ENCODE data around the gene ZNF385A. TPM values are rescaled to one million over a fixed set of nuclear protein-coding genes. Genes with fewer than 3 reads are reported as not detected.
A peak's percentile ranks its signal among the peaks of the same experiment; 100 is the strongest.

Gene ZNF385A
- total RNA-seq, 4 donors from 2014 or later, result 24.2 to 38.9 (median 29.3) TPM

DNA sequence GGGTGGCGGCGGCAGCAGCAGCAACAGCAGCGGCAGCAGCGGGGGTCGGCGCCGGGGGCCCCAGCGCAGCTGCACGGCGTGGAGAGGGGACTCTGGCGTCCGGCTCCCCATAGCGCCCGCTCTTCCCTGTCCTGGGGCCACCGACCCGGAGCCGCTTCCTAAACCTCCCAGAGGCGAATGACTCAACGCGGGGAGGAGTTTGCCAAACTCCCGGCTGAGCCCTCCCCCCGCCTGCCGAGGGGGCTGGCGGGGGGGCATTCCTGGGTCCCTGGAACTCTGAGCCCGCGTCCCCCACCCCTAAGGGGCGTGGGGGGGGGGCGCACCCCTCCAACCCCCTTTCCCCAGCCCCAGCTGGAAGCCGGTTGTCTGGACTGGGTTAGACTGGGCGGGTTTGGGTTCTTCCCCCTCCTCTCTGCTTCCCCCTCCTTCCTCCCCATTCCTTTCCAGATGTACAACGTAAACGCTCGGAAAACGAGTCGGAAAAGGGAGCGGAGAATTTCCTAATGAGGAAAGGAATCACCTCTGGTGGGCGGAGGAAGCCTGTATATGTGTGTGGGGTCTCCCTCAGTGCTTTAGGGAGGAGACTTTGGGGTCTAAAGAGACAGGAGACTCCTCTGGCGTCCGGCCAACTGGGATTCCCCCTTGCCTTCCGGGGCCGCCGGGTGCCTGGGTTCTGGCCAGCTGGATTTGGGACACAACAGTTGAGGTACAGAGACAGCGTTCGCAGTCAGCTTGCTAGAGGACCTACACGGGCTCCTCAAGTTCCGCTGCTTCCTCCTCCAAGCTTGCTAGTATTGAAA, 34.8 kb upstream of the ZNF385A start, which contains the start of gene ITGA5:
ITGA5 (minus strand) TSS at position 179 of the 800 bp plus-strand sequence; CDS start at position 111, 68 bp downstream.
- peaks cover 6 to 25% of the 10 kb centered on the region in 2 donors for H3K4me1 ChIP-seq

DNA sequence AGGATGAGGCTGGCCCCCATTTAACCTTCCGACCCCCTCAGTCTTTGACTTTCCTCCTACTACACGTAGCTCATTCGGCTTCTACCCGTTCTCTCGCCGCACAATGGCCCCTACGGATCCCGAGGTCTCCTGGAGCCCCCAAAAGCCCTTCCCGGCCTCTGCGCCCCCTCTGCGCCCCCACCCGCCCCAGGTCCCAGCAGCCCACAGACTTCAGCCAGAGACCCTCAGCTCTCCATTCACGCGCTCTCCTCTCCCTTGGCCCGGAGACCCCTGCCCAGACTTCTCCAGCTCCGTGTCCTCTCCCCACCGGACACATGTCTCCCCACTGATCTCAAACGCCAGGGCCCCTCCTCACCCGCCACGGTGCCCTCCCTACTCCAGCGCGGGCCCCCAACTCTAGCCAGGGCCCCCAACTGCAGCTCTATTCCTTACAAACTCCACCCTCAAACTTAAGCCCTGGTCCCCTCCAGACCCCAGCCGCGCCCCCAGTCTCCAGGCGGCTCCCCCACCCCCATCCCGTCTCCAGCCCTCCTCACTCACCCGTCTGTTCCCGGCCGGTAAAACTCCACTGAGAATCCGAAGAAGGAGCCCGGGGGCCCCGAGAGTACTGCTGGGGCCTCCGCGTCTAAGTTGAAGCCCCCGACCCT, 34.0 kb upstream of the ZNF385A start:
- peak overlapping the region; percentile 77 to 88 (median 87) for H3K4me3 ChIP-seq (replicated peaks in 1 of 3)
- no peaks in the 10 kb centered on the region for H3K27me3 ChIP-seq
- DNase-seq, result no peak
- intact Hi-C loops (cut with DNase I), result no loop called here
- H3K36me3 ChIP-seq, result no peaks in the 10 kb centered on the region
- H3K4me1 ChIP-seq, result peaks cover 6 to 32% of the 10 kb centered on the region in 2 donors
- peak overlapping the region; percentile 58 to 89 (median 84) for H3K27ac ChIP-seq
- 2 to 3% methylated on average over 32 to 33 of the region's 35 CpGs for WGBS, 2 donors
- TF ChIP-seq, protein P1, sequence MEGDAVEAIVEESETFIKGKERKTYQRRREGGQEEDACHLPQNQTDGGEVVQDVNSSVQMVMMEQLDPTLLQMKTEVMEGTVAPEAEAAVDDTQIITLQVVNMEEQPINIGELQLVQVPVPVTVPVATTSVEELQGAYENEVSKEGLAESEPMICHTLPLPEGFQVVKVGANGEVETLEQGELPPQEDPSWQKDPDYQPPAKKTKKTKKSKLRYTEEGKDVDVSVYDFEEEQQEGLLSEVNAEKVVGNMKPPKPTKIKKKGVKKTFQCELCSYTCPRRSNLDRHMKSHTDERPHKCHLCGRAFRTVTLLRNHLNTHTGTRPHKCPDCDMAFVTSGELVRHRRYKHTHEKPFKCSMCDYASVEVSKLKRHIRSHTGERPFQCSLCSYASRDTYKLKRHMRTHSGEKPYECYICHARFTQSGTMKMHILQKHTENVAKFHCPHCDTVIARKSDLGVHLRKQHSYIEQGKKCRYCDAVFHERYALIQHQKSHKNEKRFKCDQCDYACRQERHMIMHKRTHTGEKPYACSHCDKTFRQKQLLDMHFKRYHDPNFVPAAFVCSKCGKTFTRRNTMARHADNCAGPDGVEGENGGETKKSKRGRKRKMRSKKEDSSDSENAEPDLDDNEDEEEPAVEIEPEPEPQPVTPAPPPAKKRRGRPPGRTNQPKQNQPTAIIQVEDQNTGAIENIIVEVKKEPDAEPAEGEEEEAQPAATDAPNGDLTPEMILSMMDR (IDR thresholded peaks at IDR 0.05), result no peak
- TF ChIP-seq POLR2A (IDR thresholded peaks at IDR 0.05), result no peak
- no peaks in the 10 kb centered on the region for H3K9me3 ChIP-seq

More for the DNA sequence above, 34.8 kb upstream of the ZNF385A start, which contains the start of gene ITGA5:
- Histone ChIP-seq H3K27me3 (no peaks in the 10 kb centered on the region), H3K4me3 (replicated peaks in 1 of 3) (peak within 1 kb of the TSS; percentile 77 to 88 (median 87)), H3K36me3 (no peaks in the 10 kb centered on the region), H3K9me3 (no peaks in the 10 kb centered on the region), H3K27ac (peak within 1 kb of the TSS; percentile 58 to 89 (median 84))
- intact Hi-C loops (cut with DNase I), result no loop called here
- peak; percentile 22 to 82 for TF ChIP-seq POLR2A (IDR thresholded peaks at IDR 0.05)
- TF ChIP-seq, protein P1 (IDR thresholded peaks at IDR 0.05), result no peak
- 1 to 2% methylated on average over 15 to 22 of the region's 46 CpGs for WGBS, 2 donors
- DNase-seq, result peak; percentile 74 to 83

DNA sequence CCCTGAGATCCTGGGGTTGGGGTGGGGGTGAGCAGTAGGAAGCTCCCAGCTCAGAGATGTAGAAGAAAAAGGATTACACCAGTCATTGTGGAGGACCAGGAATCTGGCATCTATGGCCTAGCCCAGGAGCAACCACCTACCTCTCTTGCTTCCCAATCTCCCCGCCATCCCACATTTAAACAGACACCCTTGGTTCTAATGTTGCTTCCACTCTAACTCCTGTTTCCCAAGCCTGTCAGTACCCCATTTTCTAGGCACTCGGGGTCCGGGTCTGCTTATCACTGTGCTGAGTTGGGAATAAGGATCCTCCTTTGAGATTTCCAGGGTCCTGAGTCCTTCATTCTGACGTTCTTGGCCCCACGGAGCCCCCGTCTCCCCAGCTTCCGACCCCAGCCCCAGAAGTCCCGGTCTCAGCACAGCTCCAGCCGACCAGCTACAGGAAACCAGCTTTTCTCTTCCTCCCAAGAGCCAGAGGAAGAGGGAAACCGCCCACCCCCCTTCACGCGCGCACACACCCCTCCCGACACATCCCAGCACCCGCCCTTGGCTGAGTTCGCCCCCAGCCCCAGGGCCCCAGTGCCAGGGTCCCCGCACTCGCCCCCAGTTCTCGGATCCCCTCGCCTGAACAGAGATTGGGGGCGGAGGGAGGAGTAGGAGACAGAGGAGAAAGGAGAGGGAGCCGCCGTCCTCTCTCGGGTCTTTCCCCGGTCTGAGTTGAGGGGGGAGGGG, 33.3 kb upstream of the ZNF385A start:
- Histone ChIP-seq H3K4me1 (peaks cover 6 to 39% of the 10 kb centered on the region in 2 donors), H3K4me3 (replicated peaks in 1 of 3) (peak overlapping the region in 2 of 3 donors; percentile 77 to 87), H3K27ac (peak overlapping the region; percentile 58 to 89 (median 84)), H3K9me3 (no peaks in the 10 kb centered on the region), H3K27me3 (no peaks in the 10 kb centered on the region), H3K36me3 (no peaks in the 10 kb centered on the region)
- intact Hi-C loops (cut with DNase I), result no loop called here
- no peak for TF ChIP-seq POLR2A (IDR thresholded peaks at IDR 0.05)
- TF ChIP-seq, protein P1 (IDR thresholded peaks at IDR 0.05), result no peak
- 21 to 28% methylated on average over 21 to 23 of the region's 25 CpGs for WGBS, 2 donors
- no peak for DNase-seq

DNA sequence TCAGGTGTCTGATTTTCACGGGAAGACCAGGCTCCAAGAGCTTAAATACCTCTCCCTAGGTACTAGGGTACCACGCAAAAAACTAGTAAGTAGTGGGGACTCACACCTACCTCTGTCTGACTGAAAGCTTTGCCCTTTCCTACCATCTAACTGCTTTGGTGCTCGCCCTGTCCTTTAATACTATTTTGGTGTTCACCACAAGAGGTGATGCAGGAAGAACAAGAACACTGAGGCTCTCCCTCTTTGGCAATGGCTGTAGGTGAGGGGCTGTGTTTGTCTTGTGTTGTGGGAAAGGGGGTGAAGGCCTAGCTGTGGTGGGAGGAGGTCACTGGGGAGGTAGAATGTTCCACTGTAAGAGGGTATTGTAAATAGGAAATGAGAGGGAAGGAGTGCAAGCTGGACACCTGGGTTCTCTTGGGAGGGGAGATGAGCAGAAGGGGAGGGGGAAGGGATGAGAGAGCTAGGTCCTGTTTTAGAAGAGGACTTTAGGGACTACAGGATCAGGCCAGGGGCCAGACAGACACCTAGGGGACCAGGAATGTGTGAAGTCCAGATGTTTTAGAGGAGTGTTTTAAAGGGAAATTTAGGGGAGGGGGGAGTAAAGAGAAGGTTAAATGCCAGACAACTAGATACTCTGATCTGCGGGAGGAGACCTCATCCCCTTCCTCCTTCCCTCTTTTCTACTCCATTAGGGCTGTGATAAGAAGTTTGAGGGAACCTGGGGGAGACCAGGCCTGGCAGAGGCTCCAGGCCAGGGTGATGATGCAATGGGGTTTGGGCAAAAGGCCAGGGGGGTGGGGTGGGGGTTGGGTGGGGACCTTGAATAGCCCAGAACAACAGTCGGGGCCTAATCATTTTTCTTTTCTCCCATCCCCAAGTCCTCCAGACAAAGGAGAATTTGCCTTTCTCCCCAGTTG, 32.4 kb upstream of the ZNF385A start:
- intact Hi-C loops (cut with DNase I), result no loop called here
- peaks cover 6 to 48% of the 10 kb centered on the region in 2 donors for H3K4me1 ChIP-seq
- no peaks in the 10 kb centered on the region for H3K27me3 ChIP-seq
- WGBS, 2 donors, result 63 to 68% methylated on average over 5 of the region's 5 CpGs
- H3K27ac ChIP-seq, result peak overlapping the region in 2 of 3 donors; percentile 84 to 89
- DNase-seq, result no peak
- no peaks in the 10 kb centered on the region for H3K9me3 ChIP-seq
- no peak for TF ChIP-seq POLR2A (IDR thresholded peaks at IDR 0.05)
- TF ChIP-seq, protein P1 (IDR thresholded peaks at IDR 0.05), result no peak
- H3K36me3 ChIP-seq, result no peaks in the 10 kb centered on the region
- peak overlapping the region in 1 of 3 donors; percentile 87 for H3K4me3 ChIP-seq (replicated peaks in 1 of 3)

Measured in thyroid gland (tissue), 4 donors.